Measurements from ENCODE around the gene AHCYL2. TPM values are rescaled to one million over a fixed set of nuclear protein-coding genes. Genes with fewer than 3 reads are reported as not detected.
A peak's percentile ranks its signal among the peaks of the same experiment; 100 is the strongest.

AHCYL2 gene
- total RNA-seq, 3 donors from 2014 or later (not counting 1 experiment from before 2014, with no cell fraction given), result 11.6 to 15.2 (median 14.5) TPM

GRCh38 chr7:129262324-129262723 is 37.5 kb downstream of the AHCYL2 start:
- intact Hi-C loops (cut with micrococcal nuclease), result no loop called here
- Mint-ChIP-seq H3K9me3 (no peaks in the 10 kb centered on the region), H3K27ac (peak overlapping the region; percentile 16 to 64), H3K36me3 (no peaks in the 10 kb centered on the region), H3K4me1 (peaks cover 20 to 21% of the 10 kb centered on the region in 2 donors), H3K4me3 (peak overlapping the region; percentile 55), H3K27me3 (ENCODE audit: low read depth in 2 of 2) (no peaks in the 10 kb centered on the region)
- Histone ChIP-seq H3K27me3 (ENCODE audit: control insufficient read depth, insufficient read depth, low read length) (no peaks in the 10 kb centered on the region), H3K4me3 (ENCODE audit: low read length) (no peak overlapping the region), H3K4me1 (ENCODE audit: control insufficient read depth, insufficient read depth, low read length) (peaks cover 11% of the 10 kb centered on the region), H3K36me3 (ENCODE audit: control insufficient read depth, insufficient read depth, low read length) (no peaks in the 10 kb centered on the region), H3K9me3 (ENCODE audit: control insufficient read depth, insufficient read depth, low read length) (no peaks in the 10 kb centered on the region), H3K27ac (ENCODE audit: low read length) (no peak overlapping the region)
- peak; percentile 57 to 83 (median 60) for ATAC-seq
- WGBS (ENCODE audit: insufficient coverage), result 14% methylated on average over 2 of the region's 2 CpGs
- peak in 1 of 2 donors; percentile 26 for DNase-seq
- TF ChIP-seq CTCF (IDR thresholded peaks at IDR 0.05), result no peak

GRCh38 chr7:129263168-129263567 is 38.3 kb downstream of the AHCYL2 start:
- Mint-ChIP-seq H3K27ac (no peak overlapping the region), H3K27me3 (ENCODE audit: low read depth in 2 of 2) (no peaks in the 10 kb centered on the region), H3K4me3 (no peak overlapping the region), H3K9me3 (no peaks in the 10 kb centered on the region), H3K4me1 (peaks cover 20 to 21% of the 10 kb centered on the region in 2 donors), H3K36me3 (no peaks in the 10 kb centered on the region)
- no peaks in the 10 kb centered on the region for H3K9me3 ChIP-seq (ENCODE audit: control insufficient read depth, insufficient read depth, low read length)
- intact Hi-C loops (cut with micrococcal nuclease), result no loop called here
- peaks cover 11% of the 10 kb centered on the region for H3K4me1 ChIP-seq (ENCODE audit: control insufficient read depth, insufficient read depth, low read length)
- ATAC-seq (peak in 2 of 3 donors; percentile 53 to 54), DNase-seq (no peak)
- 100% methylated on average over 1 of the region's 2 CpGs for WGBS (ENCODE audit: insufficient coverage)
- TF ChIP-seq CTCF (IDR thresholded peaks at IDR 0.05), result no peak
- H3K4me3 ChIP-seq (ENCODE audit: low read length), result no peak overlapping the region
- H3K36me3 ChIP-seq (ENCODE audit: control insufficient read depth, insufficient read depth, low read length), result no peaks in the 10 kb centered on the region
- H3K27ac ChIP-seq (ENCODE audit: low read length), result no peak overlapping the region
- no peaks in the 10 kb centered on the region for H3K27me3 ChIP-seq (ENCODE audit: control insufficient read depth, insufficient read depth, low read length)

GRCh38 chr7:129264534-129264933 is 39.7 kb downstream of the AHCYL2 start:
- no peaks in the 10 kb centered on the region for H3K27me3 ChIP-seq (ENCODE audit: control insufficient read depth, insufficient read depth, low read length)
- no peak overlapping the region for H3K4me3 ChIP-seq (ENCODE audit: low read length)
- peaks cover 10% of the 10 kb centered on the region for H3K4me1 ChIP-seq (ENCODE audit: control insufficient read depth, insufficient read depth, low read length)
- no peaks in the 10 kb centered on the region for H3K36me3 Mint-ChIP-seq
- H3K27ac ChIP-seq (ENCODE audit: low read length), result no peak overlapping the region
- WGBS (ENCODE audit: insufficient coverage), result 89% methylated on average over 3 of the region's 4 CpGs
- H3K4me3 Mint-ChIP-seq, result no peak overlapping the region
- no peaks in the 10 kb centered on the region for H3K9me3 ChIP-seq (ENCODE audit: control insufficient read depth, insufficient read depth, low read length)
- intact Hi-C loops (cut with micrococcal nuclease), result no loop called here
- H3K36me3 ChIP-seq (ENCODE audit: control insufficient read depth, insufficient read depth, low read length), result no peaks in the 10 kb centered on the region
- H3K27me3 Mint-ChIP-seq (ENCODE audit: low read depth in 2 of 2), result no peaks in the 10 kb centered on the region
- H3K9me3 Mint-ChIP-seq, result no peaks in the 10 kb centered on the region
- H3K27ac Mint-ChIP-seq, result no peak overlapping the region
- peaks cover 8 to 10% of the 10 kb centered on the region in 2 donors for H3K4me1 Mint-ChIP-seq
- no peak for TF ChIP-seq CTCF (IDR thresholded peaks at IDR 0.05)
- ATAC-seq (no peak), DNase-seq (no peak)

GRCh38 chr7:129265328-129265727 is 40.5 kb downstream of the AHCYL2 start:
- Mint-ChIP-seq H3K27ac (no peak overlapping the region), H3K4me1 (peaks cover 2% of the 10 kb centered on the region in 2 donors), H3K9me3 (no peaks in the 10 kb centered on the region), H3K27me3 (ENCODE audit: low read depth in 2 of 2) (no peaks in the 10 kb centered on the region), H3K4me3 (no peak overlapping the region), H3K36me3 (no peaks in the 10 kb centered on the region)
- intact Hi-C loops (cut with micrococcal nuclease), result no loop called here
- TF ChIP-seq CTCF (IDR thresholded peaks at IDR 0.05), result no peak
- ATAC-seq (no peak), DNase-seq (no peak)
- Histone ChIP-seq H3K4me3 (ENCODE audit: low read length) (no peak overlapping the region), H3K4me1 (ENCODE audit: control insufficient read depth, insufficient read depth, low read length) (peaks cover 6% of the 10 kb centered on the region), H3K27ac (ENCODE audit: low read length) (no peak overlapping the region), H3K9me3 (ENCODE audit: control insufficient read depth, insufficient read depth, low read length) (no peaks in the 10 kb centered on the region), H3K27me3 (ENCODE audit: control insufficient read depth, insufficient read depth, low read length) (no peaks in the 10 kb centered on the region), H3K36me3 (ENCODE audit: control insufficient read depth, insufficient read depth, low read length) (no peaks in the 10 kb centered on the region)
- WGBS (ENCODE audit: insufficient coverage), result 81% methylated on average over 1 of the region's 1 CpG

Data from natural killer cell (primary cell).